NCI-H1694 treated with DMSO at 0.1 percent for 48 hours (cell line): ENCODE data around the gene NCAPD2.
"Not testable (repeated sequence)": the region's sequence is repeated elsewhere in the genome, so short reads cannot be mapped to it uniquely, and the experiment has no call there.

Source experiments
- DNase-seq: peaks from one replicate; lab custom pipeline; 2025; lab: John Stamatoyannopoulos, UW

The NCAPD2 gene

GRCh38 chr12:6465467-6466183, 28.3 kb upstream of the NCAPD2 start:
- peak; percentile 65 for DNase-seq

- DNase-seq, result no peak
These were observed 27.7 kb upstream of the NCAPD2 start for GRCh38 chr12:6466184-6466573.

- not testable (repeated sequence) for DNase-seq
These were observed 27.2 kb upstream of the NCAPD2 start for GRCh38 chr12:6466751-6467150.

GRCh38 chr12:6467571-6468282, 26.2 kb upstream of the NCAPD2 start:
- not testable (repeated sequence) for DNase-seq

GRCh38 chr12:6468283-6468575, 25.7 kb upstream of the NCAPD2 start:
- no peak for DNase-seq

- DNase-seq, result no peak
These were observed 24.8 kb upstream of the NCAPD2 start for GRCh38 chr12:6469092-6469491.

GRCh38 chr12:6469609-6470374, 24.1 kb upstream of the NCAPD2 start:
- no peak for DNase-seq

GRCh38 chr12:6470375-6471163, 23.3 kb upstream of the NCAPD2 start, which contains the start of gene VAMP1:
TSS of gene VAMP1 (minus strand) at chr12:6470677. CDS start at chr12:6470531, 146 bp downstream.
- DNase-seq, result peak; percentile 97

- DNase-seq, result no peak
These were observed 21.9 kb upstream of the NCAPD2 start for GRCh38 chr12:6471989-6472360.

- DNase-seq, result no peak
These were observed 21.4 kb upstream of the NCAPD2 start for GRCh38 chr12:6472491-6472890.

GRCh38 chr12:6475233-6475975, 18.5 kb upstream of the NCAPD2 start:
- not testable (repeated sequence) for DNase-seq

- DNase-seq, result no peak
These were observed 17.4 kb upstream of the NCAPD2 start for GRCh38 chr12:6476489-6476888.

- not testable (repeated sequence) for DNase-seq
These were observed 16.1 kb upstream of the NCAPD2 start for GRCh38 chr12:6477601-6478377.

- no peak for DNase-seq
These were observed 15.5 kb upstream of the NCAPD2 start for GRCh38 chr12:6478416-6478815.

GRCh38 chr12:6488240-6488639, 5.7 kb upstream of the NCAPD2 start:
- DNase-seq, result no peak

- no peak for DNase-seq
These were observed 4.5 kb upstream of the NCAPD2 start for GRCh38 chr12:6489449-6489848.

GRCh38 chr12:6490673-6491072, 3.2 kb upstream of the NCAPD2 start:
- DNase-seq, result not testable (repeated sequence)

- peak; percentile 96 for DNase-seq
These were observed 935 bp upstream of the NCAPD2 start, which contains the start of gene MRPL51 for GRCh38 chr12:6492838-6493496. TSS of gene MRPL51 (minus strand) at chr12:6493262. CDS start at chr12:6493136, 126 bp downstream.

- DNase-seq, result peak; percentile 48
These were observed 399 bp downstream of the NCAPD2 start for GRCh38 chr12:6494258-6494743.

- no peak for DNase-seq
These were observed 1.1 kb downstream of the NCAPD2 start for GRCh38 chr12:6494968-6495367.
